ENCODE results near the gene COL21A1.
"Not testable (repeated sequence)": the region's sequence is repeated elsewhere in the genome, so short reads cannot be mapped to it uniquely, and the experiment has no call there.

The COL21A1 gene

DNA sequence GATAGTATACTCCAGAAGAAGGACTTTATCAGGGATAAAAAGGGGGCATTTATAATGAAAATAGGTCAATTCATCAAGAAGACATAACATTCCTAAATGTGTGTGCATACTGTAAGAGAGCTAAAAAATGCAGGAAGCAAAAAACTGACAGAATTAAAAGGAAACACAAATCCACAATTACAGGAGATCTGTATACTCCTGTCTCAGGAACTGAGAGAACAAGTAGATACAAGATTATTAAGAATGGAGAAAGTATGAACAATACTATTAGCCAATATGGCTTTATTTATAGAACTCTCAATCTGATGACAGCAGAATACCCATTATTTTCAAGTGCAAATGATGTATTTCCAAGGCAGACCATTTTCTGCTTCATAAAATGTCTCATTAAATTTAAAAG lies 204.3 kb downstream of the COL21A1 start:
- no peak for DNase-seq

DNA sequence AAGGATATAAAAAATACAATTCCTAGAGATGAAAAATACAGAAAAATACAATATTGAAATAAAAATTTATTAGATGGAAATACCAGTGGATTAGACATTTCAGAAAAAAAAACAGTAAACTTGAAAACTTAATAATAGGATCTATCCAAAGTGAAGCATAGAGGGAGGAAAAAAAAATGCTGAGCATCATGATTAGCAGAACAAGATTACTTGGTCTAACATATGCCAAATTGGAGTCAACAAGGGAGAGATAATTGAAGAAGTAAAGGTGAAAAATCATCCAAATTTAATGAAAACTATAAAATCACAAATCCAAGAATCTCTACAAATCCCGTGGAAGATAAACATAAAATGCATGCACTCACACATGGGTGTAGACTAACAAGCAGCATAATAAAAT lies 205.8 kb downstream of the COL21A1 start:
- no peak for DNase-seq

DNA sequence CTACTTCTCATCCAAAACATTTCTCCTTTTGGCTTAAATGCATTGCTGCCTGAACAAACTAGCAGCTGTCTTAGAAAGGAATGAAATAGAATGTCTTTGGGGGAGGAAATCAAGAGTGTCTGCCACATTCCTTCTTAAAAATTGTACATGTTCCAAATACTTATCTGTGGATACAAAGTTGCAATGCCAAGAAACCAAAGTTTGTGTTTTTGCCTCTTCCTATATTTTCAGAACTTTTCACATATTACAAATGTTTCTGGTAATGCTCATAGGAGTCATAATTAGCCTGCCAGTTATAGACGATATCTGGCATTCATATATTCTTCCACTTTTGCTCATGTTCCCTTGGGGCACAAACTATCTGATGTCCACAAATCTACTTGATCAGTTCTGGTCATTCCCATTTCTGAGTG lies 206.5 kb downstream of the COL21A1 start:
- DNase-seq = no peak

DNA sequence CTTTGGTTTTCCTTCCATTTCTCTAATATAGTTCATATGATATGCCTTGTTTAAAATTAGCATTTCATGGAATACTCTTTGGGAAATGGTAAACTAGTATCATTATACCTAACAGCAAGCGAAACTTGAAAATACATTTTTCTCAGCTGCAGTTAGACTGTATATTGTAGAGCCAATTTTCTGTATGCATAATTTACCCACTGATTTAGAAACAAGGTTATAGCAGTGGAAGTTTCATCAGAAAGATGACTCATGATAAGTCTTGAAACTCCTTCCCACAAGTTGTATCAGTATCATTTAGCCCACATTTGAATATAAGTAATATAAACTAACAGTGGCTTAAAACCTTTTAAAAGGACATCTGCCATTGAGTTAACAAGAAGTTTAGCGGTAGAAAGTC lies 207.2 kb downstream of the COL21A1 start:
- DNase-seq = no peak

DNA sequence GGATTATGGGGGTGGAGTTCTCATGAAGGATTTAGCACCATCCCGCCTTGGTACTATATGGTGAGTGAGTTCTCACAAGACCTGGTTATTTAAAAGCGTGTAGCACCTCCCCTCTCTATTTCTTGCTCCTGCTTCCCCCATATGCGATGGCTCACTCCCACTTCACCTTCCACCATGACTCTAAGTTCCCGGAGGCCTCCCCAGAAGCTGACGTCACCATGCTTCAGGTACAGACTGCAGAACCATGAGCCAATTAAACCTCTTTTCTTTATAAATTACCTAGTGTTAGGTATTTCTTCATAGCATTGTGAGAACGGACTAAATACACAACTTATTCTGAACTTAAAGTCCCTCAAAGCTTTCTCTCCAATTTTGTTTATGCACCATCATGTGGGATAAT lies 208.6 kb downstream of the COL21A1 start:
- DNase-seq = no peak

DNA sequence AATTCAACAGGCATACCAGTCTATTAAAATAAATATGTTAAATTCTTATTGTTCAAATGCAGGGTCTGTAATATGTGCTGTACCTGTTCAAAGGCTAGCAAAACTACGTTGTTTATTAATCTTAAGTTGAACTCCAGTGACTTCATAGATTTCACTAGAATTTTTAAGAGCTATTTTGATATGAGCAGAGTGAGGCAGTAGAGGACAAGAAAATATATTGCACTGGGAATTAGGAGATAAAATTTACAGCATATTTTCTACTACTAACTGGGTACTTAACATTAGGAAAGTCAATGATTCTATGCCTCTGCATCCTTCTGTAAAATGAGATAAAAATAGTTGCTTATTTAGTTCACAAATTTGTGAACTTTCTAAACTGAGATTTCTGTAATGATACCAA lies 209.8 kb downstream of the COL21A1 start:
- DNase-seq = no peak

DNA sequence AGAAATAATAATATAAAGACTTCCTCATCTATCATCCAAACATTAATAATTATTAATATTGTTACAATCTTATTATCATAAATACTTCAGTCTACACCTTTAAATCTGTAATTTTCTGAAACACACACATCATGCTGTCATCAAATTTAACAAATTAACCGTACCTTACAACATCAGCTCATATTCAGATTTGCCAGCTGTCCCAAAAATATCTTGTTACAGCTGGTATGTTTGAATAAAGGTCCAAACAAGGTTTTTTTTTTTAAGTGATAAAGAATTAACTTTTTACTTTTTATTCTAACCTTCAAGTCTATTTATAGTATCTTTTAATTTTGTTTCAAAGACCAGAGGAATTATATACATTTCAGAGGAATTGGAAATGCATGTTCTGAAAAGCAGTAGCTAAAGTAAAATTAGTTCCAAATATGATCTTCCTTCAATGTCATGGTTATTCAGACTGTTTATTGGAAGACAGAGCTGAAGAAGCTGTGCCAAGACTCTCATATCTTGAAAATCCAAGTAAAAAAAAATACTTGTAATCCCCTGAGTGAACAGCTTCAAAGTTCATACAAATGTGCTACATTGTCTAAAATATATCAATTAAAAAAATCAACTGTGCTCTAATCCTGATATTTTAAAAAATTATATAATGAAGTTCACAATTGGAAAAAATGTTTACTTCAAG lies 210.3 kb downstream of the COL21A1 start:
- DNase-seq = no peak

DNA sequence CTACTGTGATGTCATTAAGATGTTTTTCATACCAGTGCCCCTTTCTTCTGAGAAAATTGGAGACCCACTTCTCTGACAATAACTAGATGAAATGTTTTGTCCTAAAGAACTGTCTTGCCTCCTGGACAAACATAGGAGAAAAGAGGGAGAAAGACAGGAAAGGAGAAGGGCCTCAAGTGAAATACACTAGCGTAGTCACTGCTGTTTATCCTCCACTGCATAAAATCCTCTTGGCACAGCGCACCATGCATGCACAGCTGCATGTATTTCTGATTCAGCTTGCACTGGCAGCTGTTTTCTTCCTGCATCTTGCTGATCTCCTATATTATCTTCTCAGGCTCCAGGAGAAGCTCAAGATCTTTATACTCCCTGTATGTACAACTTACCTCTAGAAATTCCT lies 214.0 kb downstream of the COL21A1 start:
- peak; percentile 51 for DNase-seq

DNA sequence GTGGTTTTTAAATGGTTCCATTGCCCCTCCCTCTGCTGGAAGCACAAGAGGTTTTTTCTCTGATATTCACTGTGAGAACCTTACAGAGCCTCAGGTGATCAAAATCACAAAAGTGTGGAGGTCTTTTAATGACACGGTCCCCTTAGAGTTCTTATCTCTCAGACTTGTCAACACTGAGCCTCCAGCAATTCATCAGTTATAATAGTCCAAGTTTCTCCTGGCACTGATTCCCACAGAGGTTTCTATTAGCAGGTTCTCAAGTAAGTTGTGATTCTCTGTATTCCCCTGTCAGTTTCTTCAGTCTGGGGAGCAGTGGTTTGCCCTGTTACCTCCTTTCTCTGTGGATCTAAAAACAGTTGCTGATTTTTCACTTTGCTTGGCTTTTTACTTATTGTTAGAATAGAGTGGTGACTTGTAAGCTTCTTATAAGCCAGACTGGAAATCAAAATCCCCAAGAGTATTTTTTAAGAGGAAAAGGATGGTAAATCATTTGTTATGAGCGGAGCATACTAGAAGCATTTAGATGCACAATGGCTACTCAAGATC lies 214.6 kb downstream of the COL21A1 start:
- no peak for DNase-seq

DNA sequence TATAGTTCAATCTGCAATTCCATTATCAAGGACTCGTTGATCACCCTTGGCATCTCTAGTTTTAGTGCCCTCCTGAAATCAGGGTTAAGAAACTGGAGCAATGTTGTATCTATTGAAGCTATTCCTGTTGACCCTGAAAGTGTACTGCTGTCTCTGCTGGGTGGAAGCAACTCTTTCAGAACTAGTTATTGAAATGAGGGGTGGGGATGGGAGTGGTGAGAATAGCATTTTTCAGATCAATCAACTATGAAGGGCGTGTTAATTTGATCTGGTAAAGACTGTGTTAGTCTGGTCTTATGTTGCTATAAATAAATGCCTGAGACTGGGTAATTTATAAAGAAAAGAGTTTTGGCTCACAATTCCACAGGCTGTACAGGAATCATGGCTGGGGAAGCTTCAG lies 219.5 kb downstream of the COL21A1 start:
- no peak for DNase-seq

DNA sequence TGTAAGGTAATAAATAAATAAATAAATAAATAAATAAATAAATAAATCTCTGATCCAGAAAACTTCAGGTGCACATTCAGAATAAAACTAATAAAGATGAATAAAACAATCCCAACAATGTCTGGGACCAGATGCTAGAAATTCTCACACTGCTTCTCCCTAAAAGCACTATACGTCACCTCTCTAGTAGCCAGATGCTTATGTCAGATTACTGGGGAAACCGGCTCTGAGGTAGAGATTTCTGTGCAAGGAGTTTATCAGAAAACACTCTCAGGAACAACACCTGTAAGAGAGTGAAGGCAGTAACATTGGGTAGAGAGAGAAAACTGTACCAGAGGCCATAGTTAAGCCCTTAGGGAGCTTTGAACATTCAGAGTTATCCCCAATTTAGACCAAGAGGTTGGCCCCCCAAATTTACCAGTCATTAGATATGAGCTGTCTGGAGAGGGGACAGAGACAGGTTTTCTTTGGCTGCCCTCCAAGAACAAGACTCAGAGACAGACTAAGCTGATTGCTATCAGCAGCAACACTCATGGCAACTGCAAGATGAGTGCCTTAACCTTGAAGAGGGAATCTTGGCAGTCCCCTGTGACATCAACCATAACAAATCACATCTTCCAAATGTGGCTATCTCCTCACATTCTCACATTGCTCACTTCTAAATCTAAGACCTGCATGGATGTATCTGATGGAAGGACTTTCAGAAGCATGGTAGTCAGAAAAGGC lies 220.8 kb downstream of the COL21A1 start:
- DNase-seq = no peak

DNA sequence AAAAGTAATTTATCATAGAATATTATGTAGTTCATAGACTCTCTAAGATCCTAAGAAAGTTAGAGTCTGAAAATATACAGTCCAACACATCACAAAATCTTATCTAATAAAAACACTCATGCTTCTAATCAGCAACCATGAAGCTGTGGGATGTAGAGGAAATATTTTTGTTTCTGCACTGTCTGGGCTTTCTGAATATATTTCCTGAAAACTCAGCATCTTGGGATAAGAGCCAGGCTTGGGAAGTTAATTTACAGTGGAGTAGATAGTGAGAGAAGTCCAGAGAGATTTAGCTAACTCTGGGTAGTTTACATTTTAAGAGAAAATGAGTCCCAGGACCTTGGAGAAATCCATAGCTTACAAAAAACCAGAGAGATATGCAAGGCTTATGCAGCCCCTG lies 221.6 kb downstream of the COL21A1 start:
- no peak for DNase-seq

DNA sequence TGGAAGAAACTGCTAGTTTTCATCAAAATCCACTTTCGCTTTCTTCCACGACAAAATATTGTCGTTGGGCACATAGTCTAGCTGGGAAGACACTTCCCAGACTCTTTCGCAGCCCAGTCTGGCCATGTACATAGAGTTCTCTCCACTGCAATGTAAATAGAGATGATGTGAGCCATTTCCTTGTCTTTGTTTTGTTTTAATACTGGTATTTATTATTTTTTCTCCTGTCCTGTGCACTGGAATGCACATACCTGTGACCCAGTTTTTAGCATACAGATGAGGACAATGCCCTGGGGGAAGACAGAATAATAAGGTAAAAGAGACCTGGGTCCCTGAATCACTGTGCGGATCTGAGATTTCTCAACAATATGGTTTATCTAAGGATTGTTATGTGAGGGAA lies 222.4 kb downstream of the COL21A1 start:
- DNase-seq = no peak

DNA sequence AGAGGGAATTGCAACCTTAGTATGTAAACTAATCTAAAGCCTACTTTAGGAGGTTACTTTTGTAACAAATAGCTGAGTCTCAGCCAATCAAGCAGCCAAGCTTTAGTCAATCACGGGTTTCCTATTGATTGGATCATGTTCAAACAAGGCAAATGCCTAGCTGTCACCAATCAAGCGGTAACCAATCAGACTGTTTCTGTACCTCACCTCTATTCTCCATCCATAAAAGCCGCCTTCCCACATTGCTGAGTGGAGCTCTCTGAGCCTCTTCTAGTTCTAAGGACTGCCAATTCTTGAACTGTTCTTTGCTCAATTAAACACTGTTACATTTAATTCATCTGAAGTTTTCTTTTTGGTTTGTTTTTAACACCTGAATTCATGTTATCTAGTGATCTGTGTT lies 223.6 kb downstream of the COL21A1 start:
- DNase-seq = no peak

DNA sequence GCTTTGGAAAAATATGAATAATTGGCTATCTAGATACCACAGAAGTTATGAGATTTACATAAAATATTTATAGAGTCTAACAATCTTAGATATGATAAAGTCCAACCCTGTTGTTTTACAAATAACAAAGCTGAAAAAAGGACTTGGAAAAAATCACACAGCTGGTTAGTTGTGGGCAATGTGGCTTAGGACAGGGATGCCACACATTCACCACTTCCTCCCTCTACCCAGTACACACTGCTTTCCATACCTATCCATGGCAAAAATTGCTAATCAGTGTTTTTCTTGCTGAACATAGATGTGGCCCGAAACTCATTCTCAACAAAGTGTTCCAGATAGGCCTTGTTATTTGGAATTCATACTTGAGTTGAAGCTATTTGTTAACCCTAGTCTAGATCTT lies 224.7 kb downstream of the COL21A1 start:
- no peak for DNase-seq

DNA sequence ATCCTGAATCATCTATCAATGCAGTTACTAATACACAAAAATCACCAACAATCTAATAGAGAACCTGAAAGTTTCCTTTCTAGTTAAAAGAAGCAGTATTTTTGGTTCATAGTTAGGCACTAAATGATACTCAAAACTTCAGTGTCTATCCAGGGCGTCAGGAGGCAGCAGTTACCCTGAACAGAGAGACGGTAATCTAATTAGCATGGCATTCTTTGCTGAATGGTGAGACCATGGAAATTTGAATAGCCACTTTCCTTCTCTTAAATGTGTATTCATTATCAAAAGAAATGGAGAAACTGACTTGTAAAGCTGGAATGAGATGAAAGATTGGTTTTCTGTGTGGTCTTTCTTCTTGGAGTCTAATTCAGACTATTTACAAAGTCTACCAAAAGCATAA lies 225.4 kb downstream of the COL21A1 start:
- DNase-seq = no peak

DNA sequence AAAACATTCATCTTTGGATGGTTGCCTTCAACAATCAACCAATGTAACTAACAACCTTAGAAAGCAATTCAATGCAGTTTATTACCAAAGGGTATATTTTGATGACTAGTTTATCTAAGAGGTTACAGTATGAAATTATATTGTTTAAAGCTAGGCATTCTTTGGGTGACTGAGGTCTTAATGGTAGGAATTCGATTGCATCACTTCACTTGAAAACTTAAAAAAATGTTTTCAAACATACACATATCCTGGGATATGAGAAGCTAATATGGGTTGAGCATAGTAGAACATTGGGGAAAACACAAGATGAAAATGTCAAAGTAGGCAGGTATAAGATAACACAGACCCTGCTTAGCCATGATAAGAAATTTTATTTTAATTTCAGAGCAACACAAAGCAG lies 227.4 kb downstream of the COL21A1 start:
- no peak for DNase-seq

DNA sequence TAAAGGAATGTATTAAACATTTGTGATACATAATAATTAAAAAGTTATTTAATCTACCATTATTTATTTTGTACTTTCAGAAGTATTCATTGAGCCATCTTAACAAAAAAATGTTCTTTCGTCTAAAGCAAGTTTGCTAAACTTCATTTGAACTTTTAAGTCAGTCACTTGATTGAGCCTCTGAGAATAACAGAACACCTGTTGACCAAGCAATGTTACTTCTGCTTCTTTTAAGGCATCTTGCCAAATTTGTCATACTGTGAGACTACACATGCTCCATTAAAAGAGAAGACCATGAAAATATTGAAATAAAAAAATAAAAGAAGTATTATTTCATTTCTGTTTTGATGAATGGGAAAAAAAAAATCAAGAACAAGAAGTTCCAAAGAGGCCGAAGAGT lies 230.2 kb downstream of the COL21A1 start:
- no peak for DNase-seq

DNA sequence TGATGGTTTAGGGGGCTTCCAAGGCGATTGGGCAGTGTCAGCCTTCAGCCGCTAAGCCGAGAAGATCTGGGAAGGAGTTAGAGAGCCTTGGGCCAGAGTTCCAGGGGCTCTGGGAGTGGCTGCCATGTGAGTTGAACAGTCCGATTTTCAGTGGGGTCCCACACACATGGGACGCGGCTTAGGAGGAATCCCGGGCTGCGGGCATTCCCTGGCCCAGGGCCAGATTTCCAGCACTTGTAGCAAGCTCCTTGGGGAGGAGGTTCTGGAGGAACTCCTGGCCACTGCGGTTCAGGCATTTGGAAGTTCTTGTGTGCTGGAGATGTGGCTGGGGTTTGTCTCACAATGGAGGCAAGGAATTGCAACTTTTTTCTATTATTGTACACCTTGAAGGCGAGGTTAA lies 233.3 kb downstream of the COL21A1 start:
- DNase-seq = not testable (repeated sequence)

DNA sequence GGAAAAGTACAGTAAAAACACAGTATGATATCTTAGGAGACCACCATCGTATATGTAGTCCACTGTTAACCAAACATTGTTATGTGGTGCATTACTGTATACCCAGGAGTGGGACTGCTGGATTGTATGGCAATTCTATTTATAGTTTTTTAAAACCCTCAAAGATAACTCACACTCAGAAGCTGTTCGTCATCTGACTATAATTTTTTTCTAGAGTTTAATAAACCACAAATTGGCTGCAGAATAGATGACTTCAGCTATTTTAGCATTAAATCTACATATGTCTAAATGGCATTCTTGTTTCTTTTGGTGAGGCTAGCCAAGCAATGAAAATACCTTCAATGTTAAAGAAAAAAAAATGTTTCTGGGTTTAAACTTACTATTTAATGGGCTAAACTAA lies 237.7 kb downstream of the COL21A1 start:
- DNase-seq = no peak
